HG03135 (cell line): ENCODE data around the gene ATF2.
"Not testable (repeated sequence)": the region's sequence is repeated elsewhere in the genome, so short reads cannot be mapped to it uniquely, and the experiment has no call there.

ENCODE experiments used
- ATAC-seq: cut with Tn5 transposase; IDR thresholded peaks from one replicate; pipeline ENCODE4 v1.9.1; 2021; ENCODE audit warnings: mild to moderate bottlenecking, moderate library complexity; ENCODE audit not compliant: unreplicated experiment

ATF2 gene

DNA sequence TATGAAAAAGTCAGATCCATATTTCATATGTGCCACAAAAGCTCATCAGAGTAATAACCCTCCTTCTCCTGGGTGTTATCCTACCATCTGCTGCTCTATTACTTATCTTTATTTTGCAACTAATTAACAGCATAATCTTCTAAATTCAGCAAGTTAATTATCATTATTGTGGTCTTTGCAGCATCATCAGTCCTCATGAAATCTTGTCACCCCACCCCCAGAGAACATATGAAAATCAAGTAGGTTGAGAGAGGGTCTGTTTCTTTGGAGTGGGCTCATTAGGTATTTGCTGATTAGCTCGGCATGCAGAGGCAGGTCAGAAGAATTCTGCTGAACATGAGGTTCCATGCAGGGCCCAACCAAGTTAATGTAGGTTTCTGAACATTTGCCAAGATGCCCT is 64.8 kb downstream of the ATF2 start:
- no peak for ATAC-seq

DNA sequence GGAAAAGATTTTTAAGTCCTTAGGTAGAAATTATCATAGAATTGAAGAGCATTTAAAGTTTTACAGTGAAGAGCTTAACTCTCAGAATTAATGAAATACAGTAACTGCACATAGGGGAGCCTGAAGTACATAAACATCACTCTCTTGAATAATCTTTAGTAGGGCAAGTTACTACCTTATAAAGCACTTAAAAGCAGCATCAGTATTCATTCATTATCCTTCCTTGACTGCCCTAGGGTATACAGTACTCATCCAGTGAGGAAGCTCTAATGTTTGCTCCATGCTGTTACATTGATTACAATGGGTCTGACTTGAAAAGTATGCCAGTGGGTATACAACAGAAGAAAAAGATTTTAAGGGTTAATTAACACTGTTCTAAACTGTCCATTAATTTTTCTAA is 66.5 kb downstream of the ATF2 start:
- no peak for ATAC-seq

DNA sequence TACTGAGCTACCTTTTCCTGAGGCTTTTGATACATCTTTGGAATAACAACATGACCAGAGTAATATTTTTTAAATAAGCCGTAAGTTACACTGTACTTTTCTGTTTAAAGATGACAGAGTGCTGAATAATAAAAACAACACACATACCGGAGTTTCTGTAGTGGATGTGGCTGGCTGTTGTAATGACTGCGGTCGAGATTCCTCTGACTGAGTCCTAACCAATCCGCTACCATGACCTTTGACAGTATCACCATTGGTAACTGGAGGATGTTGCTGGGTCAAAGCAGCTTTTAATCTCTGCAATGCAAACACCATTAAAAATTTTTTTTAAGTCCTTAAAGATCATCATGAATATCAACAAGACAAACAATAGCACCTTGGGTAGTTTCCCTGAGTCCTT is 70.7 kb downstream of the ATF2 start:
- no peak for ATAC-seq

DNA sequence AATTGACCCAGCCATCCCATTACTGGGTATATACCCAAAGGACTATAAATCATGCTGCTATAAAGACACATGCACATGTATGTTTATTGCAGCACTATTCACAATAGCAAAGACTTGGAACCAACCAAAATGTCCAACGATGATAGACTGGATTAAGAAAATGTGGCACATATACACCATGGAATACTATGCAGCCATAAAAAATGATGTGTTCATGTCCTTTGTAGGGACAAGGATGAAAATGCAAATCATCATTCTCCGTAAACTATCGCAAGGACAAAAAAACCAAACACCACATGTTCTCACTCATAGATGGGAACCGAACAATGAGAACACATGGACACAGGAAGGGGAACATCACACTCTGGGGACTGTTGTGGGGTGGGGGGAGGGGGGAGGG is 83.9 kb downstream of the ATF2 start:
- ATAC-seq = not testable (repeated sequence)

DNA sequence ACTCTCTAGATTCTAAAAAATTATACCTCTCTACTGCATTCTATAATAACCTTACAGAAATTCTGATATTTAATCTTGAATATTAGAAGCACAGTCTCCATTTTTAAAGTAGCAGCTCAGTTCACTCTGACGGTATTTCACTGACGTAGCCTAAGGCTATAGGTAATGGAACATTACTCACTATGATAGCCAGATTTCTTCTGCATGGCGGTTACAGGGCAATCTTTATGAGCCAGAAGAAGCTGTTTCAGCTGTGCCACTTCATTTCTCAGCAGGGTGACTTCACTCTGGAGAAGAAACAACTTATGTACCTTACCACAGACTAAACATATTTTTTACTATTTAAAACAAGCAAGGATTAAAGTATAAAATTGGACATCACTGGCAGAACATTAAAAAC is 87.5 kb downstream of the ATF2 start:
- no peak for ATAC-seq

DNA sequence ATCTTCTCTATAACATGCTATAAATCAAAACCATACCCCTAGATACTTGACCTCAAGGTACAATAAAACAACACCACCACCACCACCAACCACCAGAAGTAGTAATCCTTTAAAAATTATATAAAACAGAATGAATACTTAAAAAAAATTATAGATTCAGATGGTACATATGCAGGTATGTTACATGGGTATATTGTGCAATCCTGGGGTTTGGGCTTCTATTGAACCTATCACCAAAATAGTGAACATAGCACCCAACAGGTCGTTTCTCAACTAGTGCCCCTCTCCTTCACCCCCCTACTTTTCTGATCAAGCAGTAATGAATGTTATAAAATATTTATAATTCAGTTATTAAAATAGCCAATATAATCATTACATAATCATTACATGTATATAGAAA is 91.7 kb downstream of the ATF2 start:
- ATAC-seq = no peak

DNA sequence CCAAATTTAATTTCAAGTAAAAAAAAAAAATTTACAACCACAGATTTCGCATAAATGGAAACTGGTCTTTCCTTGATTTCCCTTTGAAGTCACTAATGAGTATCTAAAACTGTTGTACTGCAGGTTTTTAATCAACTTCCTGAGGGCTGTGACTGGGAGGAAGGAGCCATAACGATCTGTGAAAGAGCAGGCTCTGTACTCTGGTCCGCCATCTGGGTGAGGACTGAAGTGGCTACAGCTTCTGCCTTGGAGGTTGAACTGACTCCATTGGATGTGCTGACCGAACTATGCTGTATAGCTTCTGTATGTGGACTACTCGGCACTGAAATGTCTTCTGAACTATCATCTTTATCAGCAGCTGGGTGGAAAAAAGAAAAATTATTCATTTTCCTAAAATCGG is 93.5 kb downstream of the ATF2 start:
- no peak for ATAC-seq

DNA sequence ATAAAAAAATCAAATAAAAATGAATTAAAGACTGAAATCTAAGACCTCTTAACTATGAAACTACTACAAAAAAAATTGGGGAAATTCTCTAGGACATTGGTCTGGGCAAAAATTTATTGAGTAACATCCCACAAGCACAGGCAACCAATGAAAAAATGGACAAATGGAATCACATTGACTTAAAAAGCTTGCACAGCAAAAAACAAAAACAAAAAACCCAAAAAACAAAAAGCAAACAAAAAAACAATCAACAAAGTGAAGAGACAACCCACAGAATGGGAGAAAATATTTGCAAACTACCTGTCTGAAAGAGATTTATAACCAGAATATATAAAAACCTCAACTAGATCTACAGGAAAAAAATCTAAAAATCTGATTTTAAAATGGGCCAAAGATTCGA is 99.5 kb downstream of the ATF2 start:
- ATAC-seq = no peak

DNA sequence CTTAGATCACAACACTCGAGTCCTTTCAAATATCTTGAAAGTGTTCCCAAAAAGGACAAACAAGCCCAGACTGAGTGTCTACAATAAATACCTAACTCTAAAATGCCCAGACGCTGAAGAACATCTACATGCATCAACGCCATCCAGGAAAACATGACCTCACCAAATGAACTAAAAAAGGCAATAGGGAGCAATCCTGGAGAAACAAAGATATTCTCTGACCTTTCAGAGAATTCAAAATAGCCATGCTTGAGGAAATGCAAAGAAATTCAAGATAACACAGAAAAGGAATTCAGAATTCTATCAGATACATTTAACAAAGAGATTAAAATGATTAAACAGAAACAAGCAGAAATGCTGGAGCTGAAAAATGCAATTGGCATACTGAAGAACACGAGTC is 101.6 kb downstream of the ATF2 start:
- ATAC-seq = no peak

DNA sequence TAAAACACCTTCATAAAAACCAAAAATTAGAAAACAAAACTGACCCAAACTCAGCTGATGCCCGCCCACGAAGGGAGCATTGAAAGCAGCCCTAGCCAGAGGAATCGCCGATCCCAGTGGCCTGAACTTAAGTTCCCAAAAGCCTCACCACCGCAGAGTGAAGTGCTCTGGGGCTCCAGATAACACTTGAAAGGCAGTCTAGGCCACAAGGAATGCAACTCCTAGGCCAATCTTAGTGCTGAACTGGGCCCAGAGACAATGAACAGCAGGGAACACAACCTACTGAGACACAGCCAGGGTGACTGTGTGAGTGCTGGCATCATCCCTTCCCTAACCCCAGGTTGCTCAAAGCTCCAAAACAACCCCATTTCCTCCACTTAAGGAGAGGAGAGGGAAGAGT is 103.2 kb downstream of the ATF2 start:
- ATAC-seq = no peak

DNA sequence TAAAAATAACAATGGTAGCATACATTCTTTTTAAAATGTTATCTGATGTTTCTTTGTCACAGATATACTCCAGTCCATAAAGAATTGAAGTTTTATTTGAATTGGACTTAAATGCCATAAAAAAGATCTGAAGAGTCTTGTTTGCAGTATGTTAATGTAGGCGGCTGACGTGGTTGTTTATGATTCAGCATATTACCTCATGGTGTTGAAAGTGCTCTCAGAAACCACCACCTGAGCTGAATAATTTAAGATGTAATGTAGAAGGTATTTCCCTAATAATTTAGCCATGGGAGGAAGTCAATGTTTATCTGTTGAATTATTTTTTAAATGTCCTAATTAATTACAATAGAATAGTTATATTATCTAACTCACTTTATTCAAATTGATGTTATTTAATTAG is 104.3 kb downstream of the ATF2 start:
- ATAC-seq = no peak

DNA sequence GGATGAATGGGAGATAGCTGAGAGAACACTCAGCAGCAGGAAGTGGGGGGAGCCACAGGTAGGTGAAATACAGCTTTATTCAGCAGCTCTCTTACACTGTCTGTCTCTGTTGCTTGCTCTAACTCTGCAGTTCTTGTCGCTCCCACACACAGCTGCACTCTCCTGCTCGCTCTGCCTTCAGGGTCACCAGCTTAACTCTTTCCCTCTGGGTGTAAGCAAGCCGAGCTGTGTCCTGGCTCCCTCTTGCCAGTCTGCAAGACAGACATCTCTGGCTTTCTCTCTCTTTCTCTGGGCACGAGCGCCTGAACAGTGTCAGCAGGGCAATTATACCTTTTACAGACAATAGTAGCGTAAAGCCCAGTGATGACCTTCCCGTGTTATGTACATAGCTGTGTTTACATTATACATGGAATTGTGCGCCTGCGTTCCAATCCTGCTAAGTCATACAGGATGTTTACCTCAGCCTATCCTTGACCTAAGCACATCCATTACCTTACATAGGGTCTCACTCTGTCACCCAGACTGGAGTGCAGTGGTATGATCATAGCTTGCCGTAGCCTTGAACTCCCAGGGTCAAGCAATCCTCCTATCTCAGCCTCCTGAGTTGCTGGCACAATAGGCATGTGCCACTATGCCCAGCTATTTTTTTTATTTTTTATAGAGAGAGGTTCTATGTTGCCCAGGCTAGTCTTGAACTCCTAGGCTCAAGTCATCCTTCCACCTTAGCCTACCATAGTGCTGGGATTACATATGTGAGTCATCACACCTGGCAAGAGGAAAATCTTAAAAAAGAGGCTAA is 105.0 kb downstream of the ATF2 start:
- no peak for ATAC-seq

DNA sequence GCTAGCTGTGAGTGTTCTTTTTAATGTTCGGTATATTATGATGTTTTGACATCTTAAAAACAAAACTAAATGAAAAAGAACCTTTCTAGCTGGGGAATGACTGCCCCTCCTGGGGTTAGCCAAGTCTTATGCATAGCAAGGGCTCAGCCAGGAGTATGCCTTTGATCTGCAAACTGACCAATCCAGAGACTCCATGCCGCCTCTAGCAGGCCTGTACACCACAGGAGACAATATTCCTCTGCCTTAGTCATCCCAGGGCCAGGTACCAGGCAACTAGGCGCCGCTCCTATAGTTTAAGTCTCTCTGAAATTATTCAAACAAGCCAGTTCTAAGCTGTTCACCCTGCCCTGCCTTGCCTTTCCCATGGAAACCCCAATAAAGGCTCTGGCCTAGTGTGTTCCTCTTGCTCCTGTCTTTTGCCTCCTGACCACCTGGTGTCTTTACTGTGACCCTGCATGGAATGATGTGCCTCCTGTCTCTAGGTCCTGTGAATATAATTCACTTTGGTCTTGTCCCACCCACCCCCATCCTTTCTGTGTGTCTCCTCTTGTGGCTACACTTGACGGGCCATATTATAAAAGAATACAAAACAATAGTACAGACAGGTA is 110.8 kb downstream of the ATF2 start:
- no peak for ATAC-seq

DNA sequence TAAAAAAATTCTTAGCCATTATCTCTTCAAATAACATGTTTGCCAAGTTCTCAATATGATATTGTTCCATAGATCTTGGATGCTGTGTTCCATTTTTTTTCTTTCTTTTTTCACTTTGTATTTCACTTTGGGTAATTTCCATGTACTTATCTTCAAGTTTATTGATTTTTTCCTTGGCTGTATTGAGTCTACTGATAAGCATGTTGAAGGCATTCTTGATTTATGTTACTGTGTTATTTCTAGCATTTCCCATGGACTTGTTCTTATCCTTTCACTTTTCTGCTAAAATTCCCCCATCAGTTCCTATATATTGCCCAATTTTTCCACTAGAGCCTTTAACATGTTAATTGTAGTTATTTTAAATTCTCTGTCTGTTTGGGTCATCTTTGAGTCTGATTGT is 112.0 kb downstream of the ATF2 start:
- ATAC-seq = no peak

DNA sequence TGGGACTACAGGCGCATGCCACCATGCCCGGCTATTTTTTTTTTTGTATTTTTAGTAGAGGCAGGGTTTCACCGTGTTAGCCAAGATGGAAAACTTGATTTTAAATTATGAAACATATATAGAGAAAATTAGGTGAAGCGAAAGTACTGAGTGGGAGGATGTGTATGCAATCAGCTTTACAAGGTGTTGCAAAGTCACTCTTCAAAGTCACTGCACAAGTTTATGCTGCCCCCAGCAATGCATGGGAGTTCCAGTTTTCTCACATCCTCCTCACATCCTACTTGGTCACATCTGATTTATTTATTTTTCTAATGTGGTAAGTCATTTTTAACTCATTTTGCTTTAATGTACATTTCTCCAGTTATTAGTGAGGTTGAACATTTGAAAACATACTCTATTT is 113.7 kb downstream of the ATF2 start:
- no peak for ATAC-seq

DNA sequence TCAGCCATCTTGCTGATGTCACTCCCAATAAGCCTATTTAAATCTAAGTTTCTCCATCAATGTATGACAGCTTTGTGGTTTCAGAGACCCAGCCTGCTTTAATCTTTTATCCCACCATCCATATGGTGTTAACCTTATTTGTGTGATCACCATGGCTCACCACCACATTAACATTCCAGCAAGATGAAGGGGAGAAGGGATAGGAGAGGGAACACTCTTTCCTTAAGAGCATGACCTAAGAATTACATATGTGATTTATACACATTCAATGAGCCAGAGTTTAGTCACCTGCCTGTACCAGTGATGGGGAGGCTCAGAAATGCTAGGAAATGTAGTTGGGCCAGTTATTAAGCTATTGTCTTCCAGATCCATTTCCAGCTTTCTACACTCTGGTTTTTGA is 118.3 kb downstream of the ATF2 start:
- ATAC-seq = no peak

DNA sequence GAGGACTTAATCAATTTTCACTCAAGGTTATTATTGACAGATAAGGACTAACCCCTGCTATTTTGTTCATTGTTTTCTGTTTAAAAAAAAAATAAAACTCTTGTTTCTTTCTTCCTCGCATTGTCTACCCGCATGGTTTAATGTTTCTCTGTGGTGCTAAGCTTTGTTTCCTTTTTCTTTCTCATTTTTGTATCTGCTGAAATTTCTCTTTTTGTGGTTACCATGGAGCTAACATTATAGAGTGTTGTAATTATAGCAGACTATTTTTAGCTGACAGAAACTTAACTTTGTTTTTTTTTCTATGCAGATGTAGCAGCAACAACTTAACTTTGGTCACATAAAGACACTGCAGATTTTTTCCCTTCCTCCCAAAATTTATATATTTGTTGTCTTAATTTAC is 119.7 kb downstream of the ATF2 start:
- peak; percentile 77 for ATAC-seq

DNA sequence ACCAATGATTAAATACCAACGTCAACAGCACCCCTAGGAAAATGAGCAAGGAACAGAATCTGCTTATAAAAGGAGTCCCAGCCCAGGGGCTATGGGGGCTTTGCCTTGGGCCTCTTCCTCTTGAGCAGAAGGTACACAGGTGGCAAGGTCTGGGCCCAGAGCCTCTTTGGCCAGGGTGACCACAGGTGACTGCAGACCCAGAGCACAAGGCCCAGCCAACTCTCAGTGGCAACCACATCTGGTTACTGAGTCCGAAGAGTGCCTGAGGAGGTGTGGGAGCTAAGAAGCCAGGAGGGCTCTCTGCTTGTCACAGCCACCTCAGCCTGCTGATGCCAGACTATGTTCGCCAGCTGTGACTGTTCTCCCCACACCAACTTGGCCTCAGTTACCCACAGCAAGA is 128.5 kb downstream of the ATF2 start:
- ATAC-seq = no peak

DNA sequence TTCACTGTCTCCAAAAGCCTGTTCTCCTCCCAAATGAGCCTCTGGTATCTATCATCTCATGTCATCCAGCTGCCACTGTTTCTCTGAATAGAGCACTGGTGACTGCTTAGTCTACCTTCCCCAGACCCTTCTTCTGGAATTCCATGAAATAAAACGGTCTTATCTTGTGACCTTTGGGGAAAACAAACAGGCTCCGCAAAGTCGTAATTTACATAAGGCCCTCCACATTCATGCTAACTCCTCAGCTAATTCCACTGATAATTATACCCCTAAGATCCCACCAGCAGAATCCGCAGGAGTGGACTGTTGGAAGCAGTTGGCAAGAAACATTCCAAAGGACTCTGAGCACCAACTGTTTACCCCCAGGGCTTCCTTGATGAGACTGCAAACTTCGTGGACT is 129.0 kb downstream of the ATF2 start:
- no peak for ATAC-seq

DNA sequence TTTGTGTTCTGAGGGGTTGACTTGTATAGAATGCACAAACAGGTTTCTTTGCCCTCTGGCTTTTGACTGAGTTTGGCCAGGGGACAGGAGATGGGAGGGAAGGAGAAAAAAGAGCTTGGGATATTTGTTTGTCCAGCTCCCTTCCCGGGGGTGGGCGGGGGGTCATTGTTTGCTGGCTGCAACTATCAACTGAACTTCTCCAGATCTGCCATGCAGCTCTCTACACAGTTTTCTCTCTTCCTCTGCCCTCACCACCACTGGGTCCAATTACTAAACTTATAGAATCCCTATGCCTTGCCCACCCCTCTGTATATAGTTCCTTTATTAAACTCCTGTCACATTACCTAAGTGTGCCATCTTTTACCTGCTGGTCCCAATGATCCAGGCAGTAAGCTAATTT is 130.1 kb downstream of the ATF2 start:
- ATAC-seq = no peak

DNA sequence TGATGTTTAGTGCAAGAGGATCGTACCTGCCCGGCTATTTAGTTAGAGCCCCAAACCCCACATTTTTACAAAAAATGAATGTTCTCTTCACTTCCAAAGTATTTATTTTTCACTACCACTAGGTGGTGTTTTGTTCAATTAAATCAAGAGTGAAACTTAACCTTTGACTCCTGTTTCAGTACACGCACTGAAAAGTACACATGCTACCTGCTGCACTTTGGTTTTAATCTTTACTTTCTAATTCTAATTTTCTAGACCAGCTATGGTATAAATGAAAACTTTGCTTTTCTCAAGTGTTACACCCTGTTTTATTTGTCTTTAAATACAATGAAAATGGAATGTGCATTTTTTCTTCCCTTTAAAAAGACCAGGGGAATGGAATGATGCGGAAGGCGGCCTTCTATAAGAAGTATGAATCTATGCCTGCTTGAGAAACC is 131.4 kb downstream of the ATF2 start:
- peak; percentile 65 for ATAC-seq

DNA sequence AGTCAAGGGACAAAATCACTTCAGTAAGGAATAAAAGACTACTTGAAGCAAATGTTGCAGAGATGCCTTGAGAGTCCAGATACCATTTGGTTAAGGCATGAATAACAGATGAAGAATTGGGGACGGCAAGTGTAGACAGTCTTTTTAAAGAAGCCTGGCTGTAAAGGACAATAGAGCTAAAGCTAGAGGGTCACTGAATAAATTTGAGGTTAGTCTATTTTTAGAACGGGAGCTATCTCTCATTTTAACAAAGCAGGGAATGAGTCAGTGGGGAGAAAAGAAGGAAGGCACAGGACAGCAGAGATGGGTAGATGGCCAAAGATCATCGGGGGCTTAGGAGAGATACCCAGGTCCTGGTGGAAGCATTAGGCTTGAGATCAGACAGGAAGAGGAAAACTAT is 132.2 kb downstream of the ATF2 start:
- ATAC-seq = no peak

DNA sequence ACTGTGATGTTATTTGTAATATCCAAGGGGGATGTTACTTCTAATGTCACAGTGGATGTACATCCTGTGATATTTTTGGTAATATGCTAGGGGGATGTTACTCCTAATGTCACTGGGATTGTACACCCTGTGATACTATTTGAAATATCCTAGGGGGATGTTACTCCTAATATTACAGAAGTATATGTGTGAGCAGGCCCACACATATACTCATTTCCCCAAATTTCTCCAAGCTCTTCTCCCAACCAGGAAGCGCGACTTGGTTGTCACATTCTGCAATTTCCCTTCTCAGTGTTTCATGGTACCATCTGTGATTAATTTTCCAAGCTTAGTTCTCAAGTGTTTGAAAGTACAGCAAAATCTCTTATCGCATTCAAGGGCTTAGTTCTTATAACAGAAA is 133.3 kb downstream of the ATF2 start:
- ATAC-seq = no peak
